ENCODE measurements around the gene GNAT3.

The GNAT3 gene

GRCh38 chr7:80417211-80417793 lies 94.6 kb downstream of the GNAT3 start:
- DNase-seq (ENCODE audit: low spot score) = no peak

GRCh38 chr7:80415522-80415921 lies 96.3 kb downstream of the GNAT3 start:
- DNase-seq (ENCODE audit: low spot score) = no peak

GRCh38 chr7:80415114-80415513 lies 96.8 kb downstream of the GNAT3 start:
- DNase-seq (ENCODE audit: low spot score) = no peak

- DNase-seq (ENCODE audit: low spot score) = no peak
These were observed 97.5 kb downstream of the GNAT3 start for GRCh38 chr7:80414331-80414730.

- no peak for DNase-seq (ENCODE audit: low spot score)
These were observed 98.4 kb downstream of the GNAT3 start for GRCh38 chr7:80413383-80413945.

GRCh38 chr7:80412842-80413241 lies 99.0 kb downstream of the GNAT3 start:
- no peak for DNase-seq (ENCODE audit: low spot score)

- no peak for DNase-seq (ENCODE audit: low spot score)
These were observed 100.2 kb downstream of the GNAT3 start for GRCh38 chr7:80411621-80412020.

- no peak for DNase-seq (ENCODE audit: low spot score)
These were observed 101.8 kb downstream of the GNAT3 start for GRCh38 chr7:80410081-80410480.
